ENCODE results near the gene DSP. TPM values are rescaled to one million over a fixed set of nuclear protein-coding genes. Genes with fewer than 3 reads are reported as not detected.

DSP gene
- total and polyA plus RNA-seq, 2 of the 13 experiments (the other 11 are each of a cell fraction or from before 2014, with no cell fraction given) = 89.8 to 117 TPM

GRCh38 chr6:7537565-7538174 lies 3.8 kb upstream of the DSP start:
- WGBS (ENCODE audit: low lambda C conversion rate) = 32% methylated on average over 4 of the region's 4 CpGs
- intact Hi-C loops (cut with micrococcal nuclease; ENCODE audit: unreplicated experiment) (no loop called here), in situ Hi-C loops (cut with HindIII; ENCODE audit: extremely low pct_ligation_motif_present, low pct_unique_long_range_greater_than_20kb) (no loop called here)
- Histone ChIP-seq H2AFZ (ENCODE audit: low read length) (no peak overlapping the region), H3K4me3 (replicated peaks in 1 of 3; ENCODE audit: insufficient read depth in 1 of 3, low read depth in 2 of 3, low read length in 3 of 3) (no peak overlapping the region), H3K27ac (ENCODE audit: extremely low read length, insufficient read depth, low read length) (no peak overlapping the region), H3K9me3 (ENCODE audit: low read length) (no peaks in the 10 kb centered on the region), H3K36me3 (replicated peaks in 1 of 2; ENCODE audit: control insufficient read depth in 1 of 2, insufficient read depth in 2 of 2, low read length in 2 of 2) (no peaks in the 10 kb centered on the region), H3K27me3 (ENCODE audit: control insufficient read depth in 1 of 2, insufficient read depth in 2 of 2, low read length in 2 of 2) (peaks cover 0 to 5% of the 10 kb centered on the region in 2 experiments; a peak in 2 of 5 replicates), H4K20me1 (ENCODE audit: insufficient read depth, low read length) (no peaks in the 10 kb centered on the region), H3K4me2 (ENCODE audit: low read depth, low read length) (no peak overlapping the region), H3K9ac (ENCODE audit: insufficient read depth, low read depth, low read length) (no peak overlapping the region), H3K4me1 (ENCODE audit: insufficient read depth, low read length) (peaks cover 32% of the 10 kb centered on the region), H3K79me2 (ENCODE audit: insufficient read depth, low read length) (peaks cover 12% of the 10 kb centered on the region)
- CTCF ChIA-PET (ENCODE audit: low intra/inter-chr PET ratio, low total read pairs) = no interaction called here
- no peak for ATAC-seq
- no peak for DNase-seq (ENCODE audit: low spot score)
- FAIRE-seq = no peak
- POLR2A ChIA-PET = interaction anchor here (1.1 to 1.6 kb wide), 3 partner anchors 24 to 111 kb away, joined by 3 to 6 read pairs (median 3); no protein-coding TSS in a partner anchor
- no TSS peak for BruUV-seq (replicated peaks)
- TF ChIP-seq NFIB (CRISPR knock-in tag; IDR thresholded peaks at IDR 0.05; ENCODE audit: borderline replicate concordance) (no peak), ZBTB8A (CRISPR knock-in tag; IDR thresholded peaks at IDR 0.05; ENCODE audit: borderline replicate concordance, low read depth) (no peak), ZNF234 (CRISPR knock-in tag; conservative IDR thresholded peaks at IDR 0.05) (no peak), ZNF225 (CRISPR knock-in tag; IDR thresholded peaks at IDR 0.05) (no peak), ZNF441 (CRISPR knock-in tag; IDR thresholded peaks at IDR 0.05; ENCODE audit: borderline replicate concordance) (no peak), ZNF326 (CRISPR knock-in tag; IDR thresholded peaks at IDR 0.05; ENCODE audit: borderline replicate concordance) (no peak), RARA (CRISPR knock-in tag; IDR thresholded peaks at IDR 0.05) (peak; percentile 13; the same call in 1 of the 2 replicates), BCL6 (CRISPR knock-in tag; IDR thresholded peaks at IDR 0.05) (0 out of 2 replicates have a peak, but pooled peaks have one; percentile 9), HIVEP1 (CRISPR knock-in tag; IDR thresholded peaks at IDR 0.05) (no peak), ZNF121 (CRISPR knock-in tag; IDR thresholded peaks at IDR 0.05) (no peak), FOXC1 (CRISPR knock-in tag; IDR thresholded peaks at IDR 0.05; ENCODE audit: borderline replicate concordance) (no peak), DMTF1 (CRISPR knock-in tag; IDR thresholded peaks at IDR 0.05) (no peak), GATAD2A (CRISPR knock-in tag; IDR thresholded peaks at IDR 0.05) (0 out of 2 replicates have a peak, but pooled peaks have one; percentile 17), NFAT5 (CRISPR knock-in tag; IDR thresholded peaks at IDR 0.05) (no peak), FIP1L1 (IDR thresholded peaks at IDR 0.05; ENCODE audit: borderline replicate concordance, insufficient read depth, low read depth, low read length) (no peak), HOXD1 (CRISPR knock-in tag; IDR thresholded peaks at IDR 0.05) (no peak), RFX3 (CRISPR knock-in tag; IDR thresholded peaks at IDR 0.05) (no peak), NONO (IDR thresholded peaks at IDR 0.05) (no peak), NONO (CRISPR knock-in tag; conservative IDR thresholded peaks at IDR 0.05) (no peak)
